Lower leg skin (tissue), 4 donors: Measurements from ENCODE around the gene FAM118A. TPM values are rescaled to one million over a fixed set of nuclear protein-coding genes. Genes with fewer than 3 reads are reported as not detected.

Experiments used
- DNase-seq, 2 donors: peaks; one replicate each; pipeline ENCODE4 v3.0.0-alpha.2; 2019; ENCODE audit warnings: low spot score in 2 of 2
- H3K4me3 ChIP-seq: fragments of 200-600 bp; sonication (generic); 2 replicates; pipeline ENCODE4 v1.5.1; 2017; ENCODE audit warnings: mild to moderate bottlenecking, low read depth; ENCODE audit not compliant: poor library complexity, severe bottlenecking
- CTCF ChIP-seq, 3 donors: fragments of 450-650 bp; IDR thresholded peaks; one replicate each; pipeline ENCODE4 v1.5.1; 2016; ENCODE audit warnings: antibody characterized with exemption in 3 of 3, mild to moderate bottlenecking in 3 of 3, moderate library complexity in 2 of 3
- POLR2A ChIP-seq, 2 donors: fragments of 450-650 bp; IDR thresholded peaks; one replicate each; pipeline ENCODE4 v1.6.1; 2016 to 2017; ENCODE audit warnings: antibody characterized with exemption in 2 of 2, mild to moderate bottlenecking in 1 of 2, moderate library complexity in 1 of 2
- WGBS, 2 donors: methylation state at CpG; one replicate each; pipeline ENCODE4 v1.1.5; 2018; 5-methylcytosine and 5-hydroxymethylcytosine counted together
- intact Hi-C: fragments of 100-400 bp; cut with DNase I; formaldehyde crosslinking; loops from one replicate; pipeline ENCODE4 v1.15.0; 2023; ENCODE audit warnings: low total_unique reads
- total RNA-seq, 4 donors: library from RNA; depleted of rRNA; stranded (reverse); fragments of >200 nt; gene quantifications; one replicate each; pipeline ENCODE4 v1.1.0, GENCODE V29; 2016

The FAM118A gene
- total RNA-seq, 4 donors from 2014 or later = 11.9 to 40.7 (median 25.0) TPM

DNA sequence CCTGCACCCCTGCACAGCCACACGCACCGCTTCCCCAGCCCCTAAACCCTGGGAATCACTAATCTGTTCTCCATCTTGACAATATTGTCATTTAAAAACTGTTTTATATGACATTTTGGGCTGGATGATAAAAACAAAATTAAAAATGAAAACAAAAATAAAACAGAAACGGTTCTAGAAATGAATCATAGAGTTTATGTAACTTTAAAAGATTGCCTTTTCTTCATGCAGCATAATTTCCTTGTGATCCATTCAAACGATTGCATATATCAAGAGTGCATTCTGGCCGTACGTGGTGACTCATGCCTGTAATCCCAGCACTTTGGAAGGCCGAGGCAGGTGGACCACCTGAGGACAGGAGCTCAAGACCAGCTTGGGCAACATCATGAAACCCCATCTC is 6.6 kb upstream of the FAM118A start:
- WGBS, 2 donors = 74 to 76% methylated on average over 7 of the region's 7 CpGs
- no peak overlapping the region for H3K4me3 ChIP-seq
- no peak for DNase-seq
- TF ChIP-seq CTCF (IDR thresholded peaks at IDR 0.05) (no peak), POLR2A (IDR thresholded peaks at IDR 0.05) (no peak)
- intact Hi-C loops = no loop called here

GRCh38 chr22:45304971-45305370 is 4.8 kb upstream of the FAM118A start:
- DNase-seq = no peak
- TF ChIP-seq CTCF (IDR thresholded peaks at IDR 0.05) (no peak), POLR2A (IDR thresholded peaks at IDR 0.05) (no peak)
- no peak overlapping the region for H3K4me3 ChIP-seq
- intact Hi-C loops = no loop called here
- 70 to 72% methylated on average over 6 of the region's 6 CpGs for WGBS, 2 donors

GRCh38 chr22:45305456-45306075 is 4.2 kb upstream of the FAM118A start:
- intact Hi-C loops = no loop called here
- no peak overlapping the region for H3K4me3 ChIP-seq
- WGBS, 2 donors = 73 to 84% methylated on average over 6 of the region's 6 CpGs
- TF ChIP-seq CTCF (IDR thresholded peaks at IDR 0.05) (no peak), POLR2A (IDR thresholded peaks at IDR 0.05) (no peak)
- no peak for DNase-seq

- no peak overlapping the region for H3K4me3 ChIP-seq
- no peak for DNase-seq
- 89 to 94% methylated on average over 9 of the region's 9 CpGs for WGBS, 2 donors
- TF ChIP-seq CTCF (IDR thresholded peaks at IDR 0.05) = no peak
- intact Hi-C loops = no loop called here
These were observed 3.6 kb upstream of the FAM118A start for GRCh38 chr22:45306139-45306538.

DNA sequence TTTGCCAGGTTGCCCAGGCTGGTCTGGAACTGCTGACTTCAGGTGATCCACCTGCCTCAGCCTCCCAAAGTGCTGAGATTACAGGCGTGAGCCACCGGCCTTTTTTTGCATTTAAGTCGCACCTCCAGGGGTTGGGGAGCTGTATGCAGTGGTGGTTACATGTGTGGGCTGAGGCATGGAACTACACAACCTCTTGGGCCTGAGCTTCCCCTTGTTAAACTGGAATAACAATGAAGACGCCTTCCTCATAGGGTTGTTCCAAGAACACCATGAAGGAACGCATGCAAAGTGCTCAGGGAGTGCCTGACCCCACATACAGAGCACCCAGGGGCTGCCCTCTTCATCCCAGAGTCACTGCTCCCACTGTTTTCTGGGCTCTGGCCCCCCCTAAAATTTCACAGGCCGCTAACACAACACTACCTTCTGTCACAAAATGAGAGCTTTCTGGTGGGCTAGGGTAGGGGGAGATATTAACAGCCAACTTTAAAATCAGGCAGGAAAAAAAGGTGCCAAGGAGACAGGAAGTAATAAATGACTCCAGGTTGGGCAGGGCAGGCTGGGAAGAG is 1.3 kb upstream of the FAM118A start:
- H3K4me3 ChIP-seq = no peak overlapping the region
- WGBS, 2 donors = 85 to 91% methylated on average over 6 of the region's 6 CpGs
- no peak for DNase-seq
- TF ChIP-seq POLR2A (IDR thresholded peaks at IDR 0.05) (no peak), CTCF (IDR thresholded peaks at IDR 0.05) (no peak)
- intact Hi-C loops = no loop called here

DNA sequence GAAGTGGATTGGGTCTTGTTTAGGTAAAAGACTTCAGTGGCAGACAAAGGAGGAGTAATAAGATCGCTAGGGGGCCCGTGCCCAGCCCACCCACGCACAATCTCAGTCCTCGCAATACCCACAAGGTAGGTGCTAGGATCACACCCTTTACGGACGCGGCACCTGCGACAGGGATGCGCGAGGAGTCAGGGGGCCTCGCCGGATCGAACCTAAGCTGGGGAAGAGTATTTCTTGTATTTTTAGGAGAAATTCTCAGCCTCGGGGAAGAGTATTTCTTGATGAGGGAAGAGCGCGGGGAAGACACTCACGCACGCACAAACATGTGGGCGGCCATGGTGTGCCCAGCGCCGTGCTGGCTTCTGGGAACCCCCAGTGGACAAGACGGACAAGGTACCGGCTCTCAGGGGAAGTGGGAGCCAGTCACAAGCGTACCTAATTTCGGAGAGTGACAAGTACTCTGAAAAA is 745 bp upstream of the FAM118A start:
- intact Hi-C loops = no loop called here
- TF ChIP-seq CTCF (IDR thresholded peaks at IDR 0.05) = no peak
- TF ChIP-seq POLR2A (IDR thresholded peaks at IDR 0.05) = no peak
- peak in 1 of 2 donors; percentile 89 for DNase-seq
- 43 to 50% methylated on average over 25 of the region's 25 CpGs for WGBS, 2 donors
- no peak overlapping the region for H3K4me3 ChIP-seq
